WTC11 (cell line): Measurements from ENCODE around the gene GIMD1. TPM values are rescaled to one million over a fixed set of nuclear protein-coding genes. Genes with fewer than 3 reads are reported as not detected.

Experiments used
- ATAC-seq: fragments of 200-7000 bp; cut with Tn5 transposase; 2 replicates; pipeline ENCODE4 v1.10.0; 2021; ENCODE audit warnings: mild to moderate bottlenecking, moderate library complexity
- CTCF ChIA-PET: fragments of 300-600 bp; sonication (Branson Sonifier 250); formaldehyde crosslinking; loops from one replicate; lab custom pipeline; 2021; ENCODE audit warnings: antibody characterized with exemption; lab: Charles Lee
- POLR2A ChIA-PET: fragments of 350-600 bp; sonication (Branson Sonifier 250); formaldehyde crosslinking; loops from one replicate; lab custom pipeline; 2021; ENCODE audit warnings: antibody characterized with exemption; lab: Charles Lee
- DNase-seq: peaks from one replicate; pipeline ENCODE4 v3.0.0; 2021; ENCODE audit warnings: low spot score
- H3K27ac Mint-ChIP-seq: 2 replicates; pipeline ENCODE4 v1.8.0; 2021; ENCODE audit warnings: mixed read lengths
- H3K27me3 Mint-ChIP-seq: 2 replicates; pipeline ENCODE4 v1.8.0; 2021; ENCODE audit warnings: low read depth, mild to moderate bottlenecking, moderate library complexity, mixed read lengths
- H3K36me3 Mint-ChIP-seq: 2 replicates; pipeline ENCODE4 v1.8.0; 2021; ENCODE audit warnings: mixed read lengths
- H3K4me1 Mint-ChIP-seq: 2 replicates; pipeline ENCODE4 v1.8.0; 2022; ENCODE audit warnings: mixed read lengths
- H3K4me3 Mint-ChIP-seq: 2 replicates; pipeline ENCODE4 v1.8.0; 2021; ENCODE audit warnings: mild to moderate bottlenecking, moderate library complexity, mixed read lengths
- H3K9me3 Mint-ChIP-seq: 2 replicates; pipeline ENCODE4 v1.8.0; 2021; ENCODE audit warnings: mixed read lengths
- CREB1 ChIP-seq: sonication (generic); formaldehyde crosslinking; IDR thresholded peaks from 2 replicates; pipeline ENCODE4 v1.8.0; 2023; ENCODE audit warnings: mild to moderate bottlenecking, missing genetic modification reagents
- CREM ChIP-seq: sonication (generic); formaldehyde crosslinking; IDR thresholded peaks from 2 replicates; pipeline ENCODE4 v1.8.1; 2022; ENCODE audit warnings: mild to moderate bottlenecking, missing genetic modification reagents, moderate library complexity
- CTCF ChIP-seq: fragments of 200-600 bp; IDR thresholded peaks from 2 replicates; pipeline ENCODE4 v1.8.0; 2022; ENCODE audit warnings: antibody characterized with exemption
- ERG ChIP-seq: fragments of 250-450 bp; sonication (Bioruptor Pico); IDR thresholded peaks from 2 replicates; pipeline ENCODE4 v1.8.0; 2021; ENCODE audit warnings: mild to moderate bottlenecking
- ETV6 ChIP-seq: sonication (generic); formaldehyde crosslinking; IDR thresholded peaks from 2 replicates; pipeline ENCODE4 v1.8.1; 2022; ENCODE audit warnings: mild to moderate bottlenecking, missing genetic modification reagents
- FOXJ3 ChIP-seq: sonication (generic); formaldehyde crosslinking; IDR thresholded peaks from 2 replicates; pipeline ENCODE4 v1.9.0; 2021; ENCODE audit warnings: missing genetic modification reagents, mild to moderate bottlenecking, borderline replicate concordance
- HMGA2 ChIP-seq: fragments of 250-450 bp; sonication (Bioruptor Pico); IDR thresholded peaks from 2 replicates; pipeline ENCODE4 v1.4.0; 2021; ENCODE audit warnings: mild to moderate bottlenecking, moderate library complexity
- KAT7 ChIP-seq: sonication (generic); formaldehyde crosslinking; IDR thresholded peaks from 2 replicates; pipeline ENCODE4 v1.8.1; 2023; ENCODE audit warnings: missing genetic modification reagents, mild to moderate bottlenecking, borderline replicate concordance
- USF2 ChIP-seq: sonication (generic); formaldehyde crosslinking; IDR thresholded peaks from 2 replicates; pipeline ENCODE4 v1.8.1; 2023; ENCODE audit warnings: mild to moderate bottlenecking, missing genetic modification reagents, moderate library complexity
- ZBTB21 ChIP-seq: sonication (generic); formaldehyde crosslinking; IDR thresholded peaks from 2 replicates; pipeline ENCODE4 v1.8.1; 2023; ENCODE audit warnings: mild to moderate bottlenecking, missing genetic modification reagents, borderline replicate concordance
- ZMAT4 ChIP-seq: fragments of 250-450 bp; sonication (Bioruptor Pico); IDR thresholded peaks from 2 replicates; pipeline ENCODE4 v1.9.0; 2021; ENCODE audit warnings: mild to moderate bottlenecking
- ZNF423 ChIP-seq: fragments of 250-450 bp; sonication (Bioruptor Pico); IDR thresholded peaks from 2 replicates; pipeline ENCODE4 v2.1.2; 2022; ENCODE audit warnings: mild to moderate bottlenecking, moderate library complexity
- total RNA-seq: library from RNA; stranded (reverse); gene quantifications from 3 replicates; pipeline ENCODE4 v1.2.3, GENCODE V29; 2021
- TF ChIP-seq, protein P1 (sequence below): sonication (generic); formaldehyde crosslinking; IDR thresholded peaks from 2 replicates; pipeline ENCODE4 v1.8.1; 2022; ENCODE audit warnings: mild to moderate bottlenecking, moderate library complexity, missing genetic modification reagents
- TF ChIP-seq, protein P2 (sequence below): sonication (generic); formaldehyde crosslinking; IDR thresholded peaks from 2 replicates; pipeline ENCODE4 v1.8.0; 2023; ENCODE audit warnings: mild to moderate bottlenecking, missing genetic modification reagents

GIMD1 gene
- total RNA-seq, 1 experiment from 2014 or later: not detected

- TF ChIP-seq USF2 (CRISPR knock-in tag): no peak
- TF ChIP-seq ZBTB21 (CRISPR knock-in tag): no peak
- no peak for TF ChIP-seq ERG (CRISPR knock-in tag)
These were observed 2.6 kb upstream of the GIMD1 start (continued) for GRCh38 chr4:106371161-106371560.

DNA sequence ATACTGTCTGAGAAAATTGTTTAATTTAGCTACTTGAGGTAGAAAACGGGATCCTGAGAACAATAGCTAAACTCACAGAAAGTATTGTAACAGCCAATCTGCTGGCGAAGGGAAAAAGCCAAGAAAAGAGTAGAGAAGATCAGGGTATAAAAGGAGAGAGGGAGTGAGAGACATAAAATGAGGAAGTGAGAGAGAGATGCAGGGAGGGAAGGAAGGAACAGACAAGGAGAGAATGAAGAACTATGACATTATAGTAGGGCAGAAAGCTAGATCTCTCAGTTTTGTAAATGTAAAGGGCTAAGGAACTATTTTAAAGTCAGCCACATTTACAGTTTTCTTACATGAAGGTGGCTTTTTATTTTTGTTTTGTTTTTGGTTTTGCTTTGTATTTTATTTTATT lies 1.6 kb upstream of the GIMD1 start:
- ChIA-PET POLR2A (no interaction called here), CTCF (interaction anchor here (0.8 to 3.1 kb wide), 8 partner anchors 11 to 528 kb away, joined by 3 to 20 read pairs (median 9); no protein-coding TSS in a partner anchor)
- Mint-ChIP-seq H3K27ac (peak overlapping the region; percentile 21; the same call in 1 of the 2 replicates), H3K4me3 (no peak overlapping the region), H3K4me1 (peaks cover 5% of the 10 kb centered on the region), H3K9me3 (no peaks in the 10 kb centered on the region), H3K36me3 (no peaks in the 10 kb centered on the region), H3K27me3 (no peaks in the 10 kb centered on the region)
- no peak for ATAC-seq
- no peak for DNase-seq
- TF ChIP-seq, protein P1, sequence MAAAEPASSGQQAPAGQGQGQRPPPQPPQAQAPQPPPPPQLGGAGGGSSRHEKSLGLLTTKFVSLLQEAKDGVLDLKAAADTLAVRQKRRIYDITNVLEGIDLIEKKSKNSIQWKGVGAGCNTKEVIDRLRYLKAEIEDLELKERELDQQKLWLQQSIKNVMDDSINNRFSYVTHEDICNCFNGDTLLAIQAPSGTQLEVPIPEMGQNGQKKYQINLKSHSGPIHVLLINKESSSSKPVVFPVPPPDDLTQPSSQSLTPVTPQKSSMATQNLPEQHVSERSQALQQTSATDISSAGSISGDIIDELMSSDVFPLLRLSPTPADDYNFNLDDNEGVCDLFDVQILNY (CRISPR knock-in tag): no peak
- TF ChIP-seq ETV6 (CRISPR knock-in tag): no peak
- TF ChIP-seq FOXJ3 (CRISPR knock-in tag): no peak
- no peak for TF ChIP-seq KAT7
- no peak for TF ChIP-seq HMGA2 (CRISPR knock-in tag)
- no peak for TF ChIP-seq CREM (CRISPR knock-in tag)
- TF ChIP-seq CREB1: no peak

- H3K4me1 Mint-ChIP-seq: peaks cover 5% of the 10 kb centered on the region
- H3K4me3 Mint-ChIP-seq: no peak overlapping the region
- H3K9me3 Mint-ChIP-seq: no peaks in the 10 kb centered on the region
- peak; percentile 31 for DNase-seq
- H3K27me3 Mint-ChIP-seq: no peaks in the 10 kb centered on the region
- TF ChIP-seq CREB1: no peak
- peak; percentile 29; the same call in 1 of the 2 replicates for TF ChIP-seq CTCF
- TF ChIP-seq ZNF423 (CRISPR knock-in tag): no peak
- TF ChIP-seq, protein P2, sequence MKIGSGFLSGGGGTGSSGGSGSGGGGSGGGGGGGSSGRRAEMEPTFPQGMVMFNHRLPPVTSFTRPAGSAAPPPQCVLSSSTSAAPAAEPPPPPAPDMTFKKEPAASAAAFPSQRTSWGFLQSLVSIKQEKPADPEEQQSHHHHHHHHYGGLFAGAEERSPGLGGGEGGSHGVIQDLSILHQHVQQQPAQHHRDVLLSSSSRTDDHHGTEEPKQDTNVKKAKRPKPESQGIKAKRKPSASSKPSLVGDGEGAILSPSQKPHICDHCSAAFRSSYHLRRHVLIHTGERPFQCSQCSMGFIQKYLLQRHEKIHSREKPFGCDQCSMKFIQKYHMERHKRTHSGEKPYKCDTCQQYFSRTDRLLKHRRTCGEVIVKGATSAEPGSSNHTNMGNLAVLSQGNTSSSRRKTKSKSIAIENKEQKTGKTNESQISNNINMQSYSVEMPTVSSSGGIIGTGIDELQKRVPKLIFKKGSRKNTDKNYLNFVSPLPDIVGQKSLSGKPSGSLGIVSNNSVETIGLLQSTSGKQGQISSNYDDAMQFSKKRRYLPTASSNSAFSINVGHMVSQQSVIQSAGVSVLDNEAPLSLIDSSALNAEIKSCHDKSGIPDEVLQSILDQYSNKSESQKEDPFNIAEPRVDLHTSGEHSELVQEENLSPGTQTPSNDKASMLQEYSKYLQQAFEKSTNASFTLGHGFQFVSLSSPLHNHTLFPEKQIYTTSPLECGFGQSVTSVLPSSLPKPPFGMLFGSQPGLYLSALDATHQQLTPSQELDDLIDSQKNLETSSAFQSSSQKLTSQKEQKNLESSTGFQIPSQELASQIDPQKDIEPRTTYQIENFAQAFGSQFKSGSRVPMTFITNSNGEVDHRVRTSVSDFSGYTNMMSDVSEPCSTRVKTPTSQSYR (CRISPR knock-in tag): no peak
- TF ChIP-seq ZMAT4 (CRISPR knock-in tag): no peak
- TF ChIP-seq, all 79 proteins: peak for 1
- Mint-ChIP-seq H3K27ac (no peak overlapping the region), H3K36me3 (no peaks in the 10 kb centered on the region)
- ATAC-seq: peak; percentile 82
- POLR2A ChIA-PET: no interaction called here
- CTCF ChIA-PET: interaction anchor here (0.8 to 3.1 kb wide), 10 partner anchors 12 to 529 kb away, joined by 3 to 20 read pairs (median 6); no protein-coding TSS in a partner anchor
These were observed 980 bp upstream of the GIMD1 start for GRCh38 chr4:106369456-106370060.
